Liver (tissue), 9 donors: ENCODE data around the gene LSMEM2. TPM values are rescaled to one million over a fixed set of nuclear protein-coding genes. Genes with fewer than 3 reads are reported as not detected.

Experiments
- DNase-seq: peaks from one replicate; pipeline ENCODE4 v3.0.0-alpha.2; 2017; ENCODE audit warnings: low spot score
- H3K27ac ChIP-seq, 2 donors: one replicate each; pipeline ENCODE4 v1.7.0; 2013; ENCODE audit warnings: inconsistent platforms in 2 of 2, low read length in 2 of 2, control low read depth in 1 of 2, low read depth in 1 of 2, mild to moderate bottlenecking in 1 of 2
- H3K27me3 ChIP-seq, 4 donors: one replicate each; pipeline versions ENCODE4 v1.6.1 to v1.7.0; 2013; ENCODE audit warnings: low read length in 3 of 4, inconsistent platforms in 1 of 4, mild to moderate bottlenecking in 1 of 4, moderate library complexity in 1 of 4; ENCODE audit not compliant: control insufficient read depth in 4 of 4, insufficient read depth in 4 of 4
- H3K36me3 ChIP-seq, 4 donors: one replicate each; pipeline versions ENCODE4 v1.6.1 to v1.7.0; 2013; ENCODE audit warnings: low read length in 3 of 4, mild to moderate bottlenecking in 3 of 4, low read depth in 1 of 4, moderate library complexity in 1 of 4; ENCODE audit not compliant: control insufficient read depth in 4 of 4, insufficient read depth in 3 of 4
- H3K4me1 ChIP-seq, 4 donors: one replicate each; pipeline versions ENCODE4 v1.6.1 to v1.7.0; 2013; ENCODE audit warnings: low read length in 3 of 4, mild to moderate bottlenecking in 3 of 4, moderate library complexity in 1 of 4; ENCODE audit not compliant: control insufficient read depth in 4 of 4, insufficient read depth in 4 of 4
- H3K4me3 ChIP-seq, 3 donors: one replicate each; pipeline versions ENCODE4 v1.6.1 to v1.7.0; 2013; ENCODE audit warnings: low read length in 3 of 3, control low read depth in 1 of 3, low read depth in 1 of 3, mild to moderate bottlenecking in 1 of 3
- H3K9ac ChIP-seq, 2 donors: one replicate each; pipeline ENCODE4 v1.7.0; 2013; ENCODE audit warnings: low read length in 2 of 2, mild to moderate bottlenecking in 2 of 2, moderate library complexity in 2 of 2, control low read depth in 1 of 2, low read depth in 1 of 2
- H3K9me3 ChIP-seq, 4 donors: one replicate each; pipeline versions ENCODE4 v1.6.1 to v1.7.0; 2013; ENCODE audit warnings: low read length in 3 of 4; ENCODE audit not compliant: control insufficient read depth in 4 of 4
- GABPA ChIP-seq, 2 donors: IDR thresholded peaks in 1 of 2; conservative IDR thresholded peaks in 1 of 2; 2 replicates each; pipeline ENCODE4 v1.6.1; 2016; ENCODE audit warnings: antibody characterized with exemption in 2 of 2, mild to moderate bottlenecking in 1 of 2, moderate library complexity in 1 of 2
- HNF4A ChIP-seq, 2 donors: conservative IDR thresholded peaks; 2 replicates each; pipeline ENCODE4 v1.6.1; 2016; ENCODE audit warnings: antibody characterized with exemption in 2 of 2, mild to moderate bottlenecking in 2 of 2
- HNF4G ChIP-seq: IDR thresholded peaks from 2 replicates; pipeline ENCODE4 v1.6.1; 2016; ENCODE audit warnings: antibody characterized with exemption
- JUND ChIP-seq, 2 donors: IDR thresholded peaks; 2 replicates each; pipeline ENCODE4 v1.6.1; 2016; ENCODE audit warnings: antibody characterized with exemption in 2 of 2
- NR2F2 ChIP-seq: IDR thresholded peaks from 2 replicates; pipeline ENCODE4 v1.6.1; 2016; ENCODE audit warnings: antibody characterized with exemption
- RAD21 ChIP-seq, 2 donors: IDR thresholded peaks; 2 replicates each; pipeline ENCODE4 v1.6.1; 2016; ENCODE audit warnings: antibody characterized with exemption in 2 of 2, mild to moderate bottlenecking in 2 of 2
- RXRA ChIP-seq, 2 donors: IDR thresholded peaks; 2 replicates each; pipeline ENCODE4 v1.6.1; 2017 to 2018; ENCODE audit warnings: antibody characterized with exemption in 2 of 2, mild to moderate bottlenecking in 1 of 2
- TAF1 ChIP-seq: conservative IDR thresholded peaks from 2 replicates; pipeline ENCODE4 v1.6.1; 2016; ENCODE audit warnings: antibody characterized with exemption, mild to moderate bottlenecking
- YY1 ChIP-seq: IDR thresholded peaks from 2 replicates; pipeline ENCODE4 v1.6.1; 2016; ENCODE audit warnings: antibody characterized with exemption, mild to moderate bottlenecking
- WGBS: extraction: QIAGEN DNeasy Blood & Tissue Kit; methylation state at CpG from one replicate; pipeline ENCODE4 v1.1.7; 2013; 5-methylcytosine and 5-hydroxymethylcytosine counted together
- polyA plus RNA-seq, 2 donors: library from polyadenylated mRNA; stranded (reverse) in 1 of 2; unstranded in 1 of 2; fragments of 200-250 nt in 1 of 2; fragments of >200 nt in 1 of 2; fragmentation: Nextera tagmentation in 1 of 2; extraction: Ambion mirVana in 1 of 2; gene quantifications; one replicate each; pipeline versions ENCODE4 v1.2.1 to v1.2.3, GENCODE V29; 2013 to 2015
- total RNA-seq, 2 donors: library from RNA; depleted of rRNA; stranded (reverse); fragments of >200 nt; gene quantifications; one replicate each; pipeline ENCODE4 v1.2.3, GENCODE V29; 2014
- TF ChIP-seq, protein P1 (sequence below): fragments of 150-350 bp; IDR thresholded peaks from 2 replicates; pipeline ENCODE4 v1.5.1; 2017; ENCODE audit warnings: improper control_type of control experiment, low read depth, low read length; ENCODE audit not compliant: missing input control
- TF ChIP-seq, protein P2 (sequence below): IDR thresholded peaks from 2 replicates; pipeline ENCODE4 v1.6.1; 2016; ENCODE audit warnings: antibody characterized with exemption
- donor health status: healthy.
- donor health status: healthy.
- donor health status: healthy.
- donor health status: healthy.
- donor health status: healthy.

Gene LSMEM2
- total and polyA plus RNA-seq, 4 donors = 0.03 to 0.08 TPM; not detected in 2

DNA sequence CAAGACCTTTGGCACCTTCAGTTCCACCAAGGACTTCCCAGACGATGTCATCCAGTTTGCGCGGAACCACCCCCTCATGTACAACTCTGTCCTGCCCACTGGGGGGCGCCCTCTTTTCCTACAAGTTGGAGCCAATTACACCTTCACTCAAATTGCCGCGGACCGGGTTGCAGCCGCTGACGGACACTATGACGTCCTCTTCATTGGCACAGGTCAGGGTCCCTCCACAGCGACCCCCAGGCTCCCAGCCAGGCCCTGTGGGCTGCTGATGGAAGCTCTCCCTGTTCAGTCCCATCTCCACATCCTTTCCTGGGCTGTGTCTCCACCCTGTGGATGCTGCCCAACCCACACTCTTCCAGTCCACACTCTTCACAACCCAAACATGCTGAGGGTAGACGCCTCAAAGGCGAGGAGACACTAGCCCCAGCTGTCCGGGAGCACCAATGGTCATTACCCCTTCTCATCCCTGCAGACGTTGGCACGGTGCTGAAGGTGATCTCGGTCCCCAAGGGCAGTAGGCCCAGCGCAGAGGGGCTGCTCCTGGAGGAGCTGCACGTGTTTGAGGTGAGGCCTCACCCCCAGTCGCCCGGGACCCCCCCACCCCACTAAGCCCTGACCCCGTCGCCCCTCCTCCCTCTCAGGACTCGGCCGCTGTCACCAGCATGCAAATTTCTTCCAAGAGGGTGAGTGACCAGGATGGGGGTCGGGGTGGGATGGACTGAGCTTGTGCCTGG, 4.3 kb upstream of the LSMEM2 start:
- peak; percentile 81 for DNase-seq
- H3K27me3 ChIP-seq = peaks cover 0 to 2% (median 0%) of the 10 kb centered on the region in 4 donors
- H3K9ac ChIP-seq = no peak overlapping the region
- H3K36me3 ChIP-seq = no peaks in the 10 kb centered on the region
- H3K4me3 ChIP-seq = no peak overlapping the region
- no peak overlapping the region for H3K27ac ChIP-seq
- TF ChIP-seq JUND (IDR thresholded peaks at IDR 0.05) (no peak), RAD21 (IDR thresholded peaks at IDR 0.05) (peak; percentile 70 to 74), HNF4A (conservative IDR thresholded peaks at IDR 0.05) (peak in 1 of 2 donors; percentile 18)
- TF ChIP-seq, protein P1, sequence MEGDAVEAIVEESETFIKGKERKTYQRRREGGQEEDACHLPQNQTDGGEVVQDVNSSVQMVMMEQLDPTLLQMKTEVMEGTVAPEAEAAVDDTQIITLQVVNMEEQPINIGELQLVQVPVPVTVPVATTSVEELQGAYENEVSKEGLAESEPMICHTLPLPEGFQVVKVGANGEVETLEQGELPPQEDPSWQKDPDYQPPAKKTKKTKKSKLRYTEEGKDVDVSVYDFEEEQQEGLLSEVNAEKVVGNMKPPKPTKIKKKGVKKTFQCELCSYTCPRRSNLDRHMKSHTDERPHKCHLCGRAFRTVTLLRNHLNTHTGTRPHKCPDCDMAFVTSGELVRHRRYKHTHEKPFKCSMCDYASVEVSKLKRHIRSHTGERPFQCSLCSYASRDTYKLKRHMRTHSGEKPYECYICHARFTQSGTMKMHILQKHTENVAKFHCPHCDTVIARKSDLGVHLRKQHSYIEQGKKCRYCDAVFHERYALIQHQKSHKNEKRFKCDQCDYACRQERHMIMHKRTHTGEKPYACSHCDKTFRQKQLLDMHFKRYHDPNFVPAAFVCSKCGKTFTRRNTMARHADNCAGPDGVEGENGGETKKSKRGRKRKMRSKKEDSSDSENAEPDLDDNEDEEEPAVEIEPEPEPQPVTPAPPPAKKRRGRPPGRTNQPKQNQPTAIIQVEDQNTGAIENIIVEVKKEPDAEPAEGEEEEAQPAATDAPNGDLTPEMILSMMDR = peak; percentile 60
- WGBS = 17% methylated on average over 26 of the region's 26 CpGs
- H3K9me3 ChIP-seq = no peaks in the 10 kb centered on the region
- H3K4me1 ChIP-seq = peaks cover 3 to 41% (median 19%) of the 10 kb centered on the region in 4 donors

DNA sequence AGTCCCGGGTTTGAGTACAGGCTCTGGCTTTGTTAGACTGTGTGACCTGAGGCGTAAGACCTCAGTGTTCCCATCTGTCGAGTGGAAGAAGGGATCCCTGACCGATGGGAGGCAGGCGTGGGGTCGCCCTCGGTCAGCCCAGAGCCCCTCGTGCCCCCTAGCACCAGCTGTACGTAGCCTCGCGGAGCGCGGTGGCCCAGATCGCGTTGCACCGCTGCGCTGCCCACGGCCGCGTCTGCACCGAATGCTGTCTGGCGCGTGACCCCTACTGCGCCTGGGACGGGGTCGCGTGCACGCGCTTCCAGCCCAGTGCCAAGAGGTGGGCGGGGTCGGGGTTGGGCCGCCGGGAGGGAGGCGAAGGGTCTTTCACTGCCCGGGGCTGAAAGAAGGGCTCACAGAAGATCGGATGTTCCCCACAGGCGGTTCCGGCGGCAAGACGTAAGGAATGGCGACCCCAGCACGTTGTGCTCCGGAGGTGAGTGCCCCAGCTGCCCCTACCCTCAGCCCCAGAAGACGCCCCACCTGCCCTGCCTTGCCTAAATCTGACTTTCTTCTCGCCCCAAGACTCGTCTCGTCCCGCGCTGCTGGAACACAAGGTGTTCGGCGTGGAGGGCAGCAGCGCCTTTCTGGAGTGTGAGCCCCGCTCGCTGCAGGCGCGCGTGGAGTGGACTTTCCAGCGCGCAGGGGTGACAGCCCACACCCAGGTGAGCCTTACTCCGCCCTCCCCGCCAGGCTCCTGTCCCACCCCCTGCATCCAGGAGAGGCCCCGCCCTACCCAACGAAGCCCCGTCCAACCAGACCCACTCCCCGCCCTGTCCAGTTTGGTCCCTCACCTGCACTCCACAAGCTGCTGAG, 3.5 kb upstream of the LSMEM2 start:
- 22% methylated on average over 65 of the region's 65 CpGs for WGBS
- TF ChIP-seq, protein P2, sequence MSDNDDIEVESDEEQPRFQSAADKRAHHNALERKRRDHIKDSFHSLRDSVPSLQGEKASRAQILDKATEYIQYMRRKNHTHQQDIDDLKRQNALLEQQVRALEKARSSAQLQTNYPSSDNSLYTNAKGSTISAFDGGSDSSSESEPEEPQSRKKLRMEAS = no peak
- no peak for TF ChIP-seq GABPA (IDR thresholded peaks at IDR 0.05 in 1 of 2, conservative IDR thresholded peaks at IDR 0.05 in 1 of 2)
- TF ChIP-seq NR2F2 = no peak
- TF ChIP-seq TAF1 = no peak
- TF ChIP-seq RXRA (IDR thresholded peaks at IDR 0.05) = no peak
- no peak for TF ChIP-seq YY1
- no peak for TF ChIP-seq RAD21 (IDR thresholded peaks at IDR 0.05)
- no peak for DNase-seq
- Histone ChIP-seq H3K27ac (no peak overlapping the region), H3K36me3 (no peaks in the 10 kb centered on the region), H3K9me3 (no peaks in the 10 kb centered on the region), H3K27me3 (peaks cover 0 to 2% (median 0%) of the 10 kb centered on the region in 4 donors), H3K4me1 (peaks cover 3 to 41% (median 19%) of the 10 kb centered on the region in 4 donors), H3K9ac (no peak overlapping the region), H3K4me3 (no peak overlapping the region)

DNA sequence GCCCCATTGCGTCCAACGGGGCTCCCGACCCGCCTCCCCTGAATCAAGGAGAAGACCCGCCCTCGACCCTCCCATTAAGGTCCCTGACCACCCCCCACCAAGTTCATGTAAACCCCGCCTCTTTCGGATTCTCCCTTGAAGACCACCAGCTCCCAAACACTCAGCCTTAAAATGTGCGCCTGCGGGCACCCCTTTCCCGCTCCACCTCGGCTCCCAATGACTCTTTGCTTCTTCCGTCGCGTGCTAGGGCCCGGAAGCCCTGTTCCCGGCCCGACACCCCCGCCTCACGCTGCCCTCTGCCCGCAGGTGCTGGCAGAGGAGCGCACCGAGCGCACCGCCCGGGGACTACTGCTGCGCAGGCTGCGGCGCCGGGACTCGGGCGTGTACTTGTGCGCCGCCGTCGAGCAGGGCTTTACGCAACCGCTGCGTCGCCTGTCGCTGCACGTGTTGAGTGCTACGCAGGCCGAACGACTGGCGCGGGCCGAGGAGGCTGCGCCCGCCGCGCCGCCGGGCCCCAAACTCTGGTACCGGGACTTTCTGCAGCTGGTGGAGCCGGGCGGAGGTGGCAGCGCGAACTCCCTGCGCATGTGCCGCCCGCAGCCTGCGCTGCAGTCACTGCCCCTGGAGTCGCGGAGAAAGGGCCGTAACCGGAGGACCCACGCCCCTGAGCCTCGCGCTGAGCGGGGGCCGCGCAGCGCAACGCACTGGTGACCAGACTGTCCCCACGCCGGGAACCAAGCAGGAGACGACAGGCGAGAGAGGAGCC, 2.7 kb upstream of the LSMEM2 start:
- no peaks in the 10 kb centered on the region for H3K36me3 ChIP-seq
- no peak for DNase-seq
- H3K4me1 ChIP-seq = peaks cover 3 to 41% (median 19%) of the 10 kb centered on the region in 4 donors
- H3K9ac ChIP-seq = no peak overlapping the region
- TF ChIP-seq, protein P1 = no peak
- TF ChIP-seq, protein P2 = no peak
- TF ChIP-seq RAD21 (IDR thresholded peaks at IDR 0.05) (no peak), RXRA (IDR thresholded peaks at IDR 0.05) (no peak), HNF4G (no peak)
- H3K9me3 ChIP-seq = no peaks in the 10 kb centered on the region
- no peak overlapping the region for H3K27ac ChIP-seq
- H3K4me3 ChIP-seq = no peak overlapping the region
- H3K27me3 ChIP-seq = peaks cover 0 to 2% (median 0%) of the 10 kb centered on the region in 4 donors
- 26% methylated on average over 79 of the region's 79 CpGs for WGBS
